Activated naive CD4-positive, alpha-beta T cell treated with anti-CD3 and anti-CD28 coated beads for 36 hours (primary cell): ENCODE data around the gene ITCH. TPM values are rescaled to one million over a fixed set of nuclear protein-coding genes. Genes with fewer than 3 reads are reported as not detected.
A peak's percentile ranks its signal among the peaks of the same experiment; 100 is the strongest.
"Not testable (repeated sequence)": the region's sequence is repeated elsewhere in the genome, so short reads cannot be mapped to it uniquely, and the experiment has no call there.

Experiments
- CTCF ChIA-PET: fragments of 350-600 bp; sonication (Branson Sonifier 250); formaldehyde crosslinking; loops from one replicate; lab custom pipeline; 2021; ENCODE audit warnings: antibody characterized with exemption; lab: Charles Lee
- DNase-seq: peaks from one replicate; pipeline ENCODE4 v3.0.0-alpha.2; 2020
- H3K27ac Mint-ChIP-seq: one replicate; pipeline ENCODE4 v1.8.0; 2021; ENCODE audit warnings: mild to moderate bottlenecking, mixed read lengths
- H3K27me3 Mint-ChIP-seq: one replicate; pipeline ENCODE4 v1.8.0; 2021; ENCODE audit warnings: low read depth, mixed read lengths
- H3K36me3 Mint-ChIP-seq: one replicate; pipeline ENCODE4 v1.8.0; 2021; ENCODE audit warnings: low read depth, mixed read lengths
- H3K4me1 Mint-ChIP-seq: one replicate; pipeline ENCODE4 v1.8.0; 2021; ENCODE audit warnings: low read depth, mixed read lengths
- H3K4me3 Mint-ChIP-seq: one replicate; pipeline ENCODE4 v1.8.0; 2021; ENCODE audit warnings: mild to moderate bottlenecking, moderate library complexity, mixed read lengths
- H3K9me3 Mint-ChIP-seq: one replicate; pipeline ENCODE4 v1.8.0; 2021; ENCODE audit warnings: mixed read lengths
- intact Hi-C: fragments of 100-400 bp; cut with micrococcal nuclease; formaldehyde crosslinking; loops from one replicate; pipeline ENCODE4 v1.15.1; 2023
- total RNA-seq, 2 experiments: library from RNA; stranded (reverse); gene quantifications; one replicate each; pipeline ENCODE4 v1.2.3, GENCODE V29; 2021

Gene ITCH
- total RNA-seq, result 10 to 100 TPM; 35.3 to 40.0 TPM

GRCh38 chr20:34363062-34363464 is at the start of gene ITCH:
Gene ITCH (plus strand): TSS chr20:34363273. CDS start chr20:34393812, 30,539 bp downstream.
- Mint-ChIP-seq H3K4me1 (peaks cover 34% of the 10 kb centered on the region), H3K27ac (peak within 1 kb of the TSS; percentile 95)

GRCh38 chr20:34315236-34315635 is 47.8 kb upstream of the ITCH start:
- Mint-ChIP-seq H3K9me3 (no peaks in the 10 kb centered on the region), H3K4me1 (peaks cover 11% of the 10 kb centered on the region), H3K4me3 (no peak overlapping the region), H3K36me3 (no peaks in the 10 kb centered on the region), H3K27me3 (peaks cover 14% of the 10 kb centered on the region), H3K27ac (no peak overlapping the region)
- no peak for DNase-seq
- intact Hi-C loops, result no loop called here
- CTCF ChIA-PET, result interaction anchor here (1.0 to 5.2 kb wide), 5 partner anchors 34 to 327 kb away, joined by 3 to 82 read pairs (median 5); no protein-coding TSS in a partner anchor

More at GRCh38 chr20:34363062-34363464, at the start of gene ITCH:
- CTCF ChIA-PET, result interaction anchor here (0.6 to 2.0 kb wide), 3 partner anchors 50 to 407 kb away, joined by 3 to 10 read pairs (median 4); no protein-coding TSS in a partner anchor
- Mint-ChIP-seq H3K36me3 (peaks cover 13% of the 10 kb centered on the region), H3K9me3 (no peaks in the 10 kb centered on the region), H3K27me3 (no peaks in the 10 kb centered on the region), H3K4me3 (peak within 1 kb of the TSS; percentile 97)
- intact Hi-C loops, result loop anchor here (1.0 to 2.0 kb wide), 9 partner anchors 42 to 592 kb away; partner anchors contain the start of genes AHCY, CHMP4B, EIF2S2 and GSS
- peak; percentile 96 for DNase-seq

- H3K4me1 Mint-ChIP-seq, result peaks cover 11% of the 10 kb centered on the region
- intact Hi-C loops, result no loop called here
- H3K36me3 Mint-ChIP-seq, result no peaks in the 10 kb centered on the region
- H3K4me3 Mint-ChIP-seq, result no peak overlapping the region
- DNase-seq, result no peak
- H3K9me3 Mint-ChIP-seq, result no peaks in the 10 kb centered on the region
- CTCF ChIA-PET, result no interaction called here
- peaks cover 11% of the 10 kb centered on the region for H3K27me3 Mint-ChIP-seq
- no peak overlapping the region for H3K27ac Mint-ChIP-seq
These were observed 46.8 kb upstream of the ITCH start for GRCh38 chr20:34316196-34316814.

GRCh38 chr20:34318609-34319443 is 44.2 kb upstream of the ITCH start:
- Mint-ChIP-seq H3K4me1 (no peaks in the 10 kb centered on the region), H3K27ac (no peak overlapping the region), H3K27me3 (no peaks in the 10 kb centered on the region), H3K36me3 (no peaks in the 10 kb centered on the region), H3K4me3 (no peak overlapping the region), H3K9me3 (no peaks in the 10 kb centered on the region)
- no peak for DNase-seq
- CTCF ChIA-PET, result interaction anchor here (0.6 kb wide), 1 partner anchor 183 kb away, joined by 3 read pairs; no protein-coding TSS in a partner anchor
- intact Hi-C loops, result no loop called here

- H3K4me3 Mint-ChIP-seq, result no peak overlapping the region
- CTCF ChIA-PET, result interaction anchor here (0.6 to 1.5 kb wide), 4 partner anchors 8 to 497 kb away, joined by 3 to 7 read pairs (median 4); no protein-coding TSS in a partner anchor
- no peak for DNase-seq
- intact Hi-C loops, result no loop called here
- H3K4me1 Mint-ChIP-seq, result no peaks in the 10 kb centered on the region
- H3K27ac Mint-ChIP-seq, result no peak overlapping the region
- H3K27me3 Mint-ChIP-seq, result peaks cover 6% of the 10 kb centered on the region
- H3K36me3 Mint-ChIP-seq, result no peaks in the 10 kb centered on the region
- no peaks in the 10 kb centered on the region for H3K9me3 Mint-ChIP-seq
These were observed 42.2 kb upstream of the ITCH start for GRCh38 chr20:34320861-34321260.

- H3K36me3 Mint-ChIP-seq, result no peaks in the 10 kb centered on the region
- H3K27me3 Mint-ChIP-seq, result peaks cover 6% of the 10 kb centered on the region
- DNase-seq, result no peak
- intact Hi-C loops, result no loop called here
- no peaks in the 10 kb centered on the region for H3K9me3 Mint-ChIP-seq
- no peaks in the 10 kb centered on the region for H3K4me1 Mint-ChIP-seq
- H3K4me3 Mint-ChIP-seq, result no peak overlapping the region
- H3K27ac Mint-ChIP-seq, result no peak overlapping the region
- CTCF ChIA-PET, result interaction anchor here (0.6 to 2.6 kb wide), 3 partner anchors 9 to 132 kb away, joined by 3 to 19 read pairs (median 3); no protein-coding TSS in a partner anchor
These were observed 40.6 kb upstream of the ITCH start for GRCh38 chr20:34322267-34323105.

GRCh38 chr20:34324541-34324940 is 38.5 kb upstream of the ITCH start:
- CTCF ChIA-PET, result interaction anchor here (0.9 kb wide), 1 partner anchor 12 kb away, joined by 3 read pairs; no protein-coding TSS in a partner anchor
- no peaks in the 10 kb centered on the region for H3K36me3 Mint-ChIP-seq
- intact Hi-C loops, result no loop called here
- H3K9me3 Mint-ChIP-seq, result no peaks in the 10 kb centered on the region
- H3K4me1 Mint-ChIP-seq, result no peaks in the 10 kb centered on the region
- H3K27ac Mint-ChIP-seq, result no peak overlapping the region
- H3K27me3 Mint-ChIP-seq, result peaks cover 6% of the 10 kb centered on the region
- DNase-seq, result no peak
- H3K4me3 Mint-ChIP-seq, result no peak overlapping the region

- intact Hi-C loops, H3K27me3 Mint-ChIP-seq, H3K4me1 Mint-ChIP-seq, H3K27ac Mint-ChIP-seq, H3K4me3 Mint-ChIP-seq, H3K36me3 Mint-ChIP-seq, DNase-seq, H3K9me3 Mint-ChIP-seq: not testable (repeated sequence)
- CTCF ChIA-PET, result interaction anchor here (0.6 kb wide), 1 partner anchor 210 kb away, joined by 5 read pairs; no protein-coding TSS in a partner anchor
These were observed 34.9 kb upstream of the ITCH start for GRCh38 chr20:34328207-34328606.

- DNase-seq, result no peak
- CTCF ChIA-PET, result interaction anchor here (0.6 kb wide), 1 partner anchor 209 kb away, joined by 5 read pairs; no protein-coding TSS in a partner anchor
- intact Hi-C loops, result no loop called here
- Mint-ChIP-seq H3K4me1 (no peaks in the 10 kb centered on the region), H3K27ac (no peak overlapping the region), H3K27me3 (peaks cover 6% of the 10 kb centered on the region), H3K36me3 (no peaks in the 10 kb centered on the region), H3K9me3 (no peaks in the 10 kb centered on the region), H3K4me3 (no peak overlapping the region)
These were observed 34.0 kb upstream of the ITCH start for GRCh38 chr20:34328928-34329677.

GRCh38 chr20:34330861-34331544 is 32.1 kb upstream of the ITCH start:
- H3K36me3 Mint-ChIP-seq, H3K4me3 Mint-ChIP-seq, H3K27me3 Mint-ChIP-seq, H3K4me1 Mint-ChIP-seq, H3K27ac Mint-ChIP-seq, DNase-seq, intact Hi-C loops, H3K9me3 Mint-ChIP-seq: not testable (repeated sequence)
- CTCF ChIA-PET, result interaction anchor here (0.6 kb wide), 2 partner anchors 11 to 75 kb away, joined by 3 to 4 read pairs; no protein-coding TSS in a partner anchor

- Mint-ChIP-seq H3K4me1 (no peaks in the 10 kb centered on the region), H3K9me3 (no peaks in the 10 kb centered on the region), H3K4me3 (no peak overlapping the region), H3K27me3 (no peaks in the 10 kb centered on the region), H3K36me3 (no peaks in the 10 kb centered on the region), H3K27ac (no peak overlapping the region)
- CTCF ChIA-PET, result interaction anchor here (0.6 kb wide), 2 partner anchors 9 to 10 kb away, joined by 3 read pairs; no protein-coding TSS in a partner anchor
- intact Hi-C loops, result no loop called here
- no peak for DNase-seq
These were observed 31.2 kb upstream of the ITCH start for GRCh38 chr20:34331838-34332237.
